Sigmoid colon (tissue), 7 donors: Measurements from ENCODE around the gene SLFN12. TPM values are rescaled to one million over a fixed set of nuclear protein-coding genes. Genes with fewer than 3 reads are reported as not detected.

Source experiments
- DNase-seq: peaks from one replicate; pipeline ENCODE4 v3.0.0-alpha.2; 2019
- H3K27ac ChIP-seq, 4 donors: fragments of 200-600 bp; sonication (generic); one replicate each; pipeline ENCODE4 v1.5.1; 2016 to 2019; ENCODE audit warnings: mild to moderate bottlenecking in 1 of 4
- H3K27me3 ChIP-seq, 3 donors: fragments of 200-600 bp; sonication (generic); one replicate each; pipeline ENCODE4 v1.5.1; 2019; ENCODE audit warnings: mild to moderate bottlenecking in 1 of 3
- H3K36me3 ChIP-seq, 4 donors: fragments of 200-600 bp; sonication (generic); one replicate each; pipeline ENCODE4 v1.5.1; 2016 to 2019
- H3K4me1 ChIP-seq, 4 donors: fragments of 200-600 bp; sonication (generic); one replicate each; pipeline ENCODE4 v1.5.1; 2017 to 2019
- H3K4me3 ChIP-seq, 4 donors: fragments of 200-600 bp; sonication (generic); one replicate each; pipeline ENCODE4 v1.5.1; 2017 to 2019; ENCODE audit warnings: mild to moderate bottlenecking in 2 of 4, moderate library complexity in 1 of 4
- H3K9me3 ChIP-seq, 4 donors: fragments of 200-600 bp in 3 of 4; sonication (generic) in 3 of 4; one replicate each; pipeline versions ENCODE4 v1.5.1 to v1.6.1; 2013 to 2019
- CTCF ChIP-seq, 4 experiments: fragments of 450-650 bp in 3 of 4; fragments of 200-600 bp in 1 of 4; IDR thresholded peaks; one replicate each; pipeline ENCODE4 v1.5.1; 2016 to 2019; ENCODE audit warnings: antibody characterized with exemption in 4 of 4, mild to moderate bottlenecking in 3 of 4, moderate library complexity in 2 of 4
- EP300 ChIP-seq, 4 donors: sonication (generic); formaldehyde crosslinking; IDR thresholded peaks; one replicate each; pipeline ENCODE4 v1.6.1; 2017; ENCODE audit warnings: antibody characterized with exemption in 4 of 4
- POLR2A ChIP-seq, 2 donors: fragments of 450-650 bp; IDR thresholded peaks; one replicate each; pipeline ENCODE4 v1.6.1; 2016; ENCODE audit warnings: antibody characterized with exemption in 2 of 2, mild to moderate bottlenecking in 2 of 2, moderate library complexity in 2 of 2
- POLR2AphosphoS5 ChIP-seq, 4 donors: sonication (generic); formaldehyde crosslinking; IDR thresholded peaks; one replicate each; pipeline ENCODE4 v1.6.1; 2017; ENCODE audit warnings: antibody characterized with exemption in 4 of 4
- WGBS, 2 donors: extraction: QIAGEN DNeasy Blood & Tissue Kit; methylation state at CpG; one replicate each; pipeline ENCODE4 v1.1.7; 2013; 5-methylcytosine and 5-hydroxymethylcytosine counted together
- intact Hi-C: fragments of 100-400 bp; cut with DNase I; formaldehyde crosslinking; loops from one replicate; pipeline ENCODE4 v1.15.1; 2023
- polyA plus RNA-seq, 3 donors: library from polyadenylated mRNA; stranded (reverse); fragments of 200-250 nt; gene quantifications; one replicate each; pipeline ENCODE4 v1.2.3, GENCODE V29; 2013
- small RNA-seq, 3 donors: library from RNA; depleted of rRNA; stranded (forward); fragments of <200 nt; gene quantifications; one replicate each; pipeline ENCODE3, GENCODE V24; 2016
- total RNA-seq, 4 donors: library from RNA; depleted of rRNA; stranded (reverse); fragments of >200 nt; gene quantifications; one replicate each; pipeline ENCODE4 v1.1.0, GENCODE V29; 2016
- donor health status: healthy with polysubstance abuse.
- donor health status: Bipolar disorder and iron deficiency.
- donor health status: healthy.

Gene SLFN12
- total and polyA plus RNA-seq, 7 donors, result 0.69 to 19.9 (median 6.4) TPM

- WGBS, 2 donors, result 32 to 90% methylated on average over 1 of the region's 1 CpG
- Histone ChIP-seq H3K27me3 (no peaks in the 10 kb centered on the region), H3K4me3 (no peak overlapping the region), H3K27ac (no peak overlapping the region), H3K9me3 (no peaks in the 10 kb centered on the region), H3K36me3 (peaks cover 0 to 42% (median 3%) of the 10 kb centered on the region in 4 donors), H3K4me1 (peaks cover 0 to 5% (median 0%) of the 10 kb centered on the region in 4 donors)
- DNase-seq, result no peak
- no peak for TF ChIP-seq EP300 (IDR thresholded peaks at IDR 0.05)
- no peak for TF ChIP-seq CTCF (IDR thresholded peaks at IDR 0.05)
- no peak for TF ChIP-seq POLR2AphosphoS5 (IDR thresholded peaks at IDR 0.05)
- TF ChIP-seq POLR2A (IDR thresholded peaks at IDR 0.05), result no peak
- intact Hi-C loops, result no loop called here
These were observed 71.3 kb downstream of the SLFN12 start for GRCh38 chr17:35361027-35361426.

Small RNAs within 50 kb of the gene (small RNA-seq; reads per million reads assigned to genes)
- 0 reads per million in 3 donors for gene AC060766.3
- 0 reads per million in 3 donors for gene AC060766.5

Other genes starting within 250 kb of the SLFN12 start
- gene SLC35G3, start 238.1 kb downstream of the SLFN12 start, total RNA-seq, result not detected
- gene SLC35G3, start 238.1 kb downstream of the SLFN12 start, polyA plus RNA-seq, result not detected
- gene SLFN5, start 189.4 kb downstream of the SLFN12 start, total RNA-seq, result 10 to 100 TPM; 23.0 to 26.2 (median 23.7) TPM
- gene SLFN5, start 189.4 kb downstream of the SLFN12 start, polyA plus RNA-seq, result 10 to 100 TPM in 1 of 3 donors, 1 to 10 TPM in 2; 1.2 to 12.6 (median 3.6) TPM
- 10 to 100 TPM; 17.8 to 28.0 (median 25.7) TPM for gene SLFN11, start 58.9 kb downstream of the SLFN12 start, total RNA-seq
- 1 to 10 TPM; 1.2 to 4.6 (median 4.3) TPM for gene SLFN11, start 58.9 kb downstream of the SLFN12 start, polyA plus RNA-seq
- gene SLFN13, start 16.3 kb upstream of the SLFN12 start, total RNA-seq, result 10 to 100 TPM; 11.1 to 19.9 (median 17.8) TPM
- 1 to 10 TPM in 2 of 3 donors, under 1 TPM in 1; 0.23 to 3.0 (median 2.2) TPM for gene SLFN13, start 16.3 kb upstream of the SLFN12 start, polyA plus RNA-seq
- gene SLFN12L, start 105.2 kb upstream of the SLFN12 start, total RNA-seq, result 1 to 10 TPM in 1 of 4 donors, under 1 TPM in 3; 0.27 to 1.2 (median 0.63) TPM
- 1 to 10 TPM in 1 of 3 donors, not detected in 2; 1.9 TPM for gene SLFN12L, start 105.2 kb upstream of the SLFN12 start, polyA plus RNA-seq
- not detected for gene SLFN14, start 128.3 kb upstream of the SLFN12 start, total RNA-seq
- not detected for gene SLFN14, start 128.3 kb upstream of the SLFN12 start, polyA plus RNA-seq
- gene PEX12, start 146.1 kb upstream of the SLFN12 start, total RNA-seq, result 10 to 100 TPM in 1 of 4 donors, 1 to 10 TPM in 3; 4.6 to 10.4 (median 6.5) TPM
- 1 to 10 TPM in 2 of 3 donors, under 1 TPM in 1; 0.92 to 2.7 (median 2.4) TPM for gene PEX12, start 146.1 kb upstream of the SLFN12 start, polyA plus RNA-seq
- gene AP2B1, start 154.8 kb upstream of the SLFN12 start, total RNA-seq, result 10 to 100 TPM; 46.7 to 58.7 (median 53.2) TPM
- 10 to 100 TPM; 43.2 to 86.4 (median 46.7) TPM for gene AP2B1, start 154.8 kb upstream of the SLFN12 start, polyA plus RNA-seq